H54 (cell line): ENCODE data around the gene PDE5A.
"Not testable (repeated sequence)": the region's sequence is repeated elsewhere in the genome, so short reads cannot be mapped to it uniquely, and the experiment has no call there.

Source experiments
- DNase-seq: peaks from one replicate; pipeline ENCODE4 v3.0.0; 2011; ENCODE audit warnings: low spot score, mixed read lengths; ENCODE audit not compliant: insufficient read length
- FAIRE-seq: peaks from 3 replicates; lab custom pipeline; 2011; peaks lifted over from hg19 to GRCh38; lab: Jason Lieb, UNC
- POLR2A ChIP-seq: IDR thresholded peaks from 2 replicates; pipeline ENCODE4 v1.6.1; 2011; ENCODE audit warnings: low read depth, mild to moderate bottlenecking, low read length

PDE5A gene

GRCh38 chr4:119478446-119479179, 150.0 kb downstream of the PDE5A start:
- FAIRE-seq (no peak), DNase-seq (no peak)
- TF ChIP-seq POLR2A = no peak

GRCh38 chr4:119477412-119478053, 151.1 kb downstream of the PDE5A start:
- no peak for TF ChIP-seq POLR2A
- FAIRE-seq = no peak
- no peak for DNase-seq

GRCh38 chr4:119471259-119471658, 157.3 kb downstream of the PDE5A start:
- FAIRE-seq (no peak), DNase-seq (no peak)
- no peak for TF ChIP-seq POLR2A

GRCh38 chr4:119470737-119471063, 157.9 kb downstream of the PDE5A start:
- DNase-seq, FAIRE-seq: not testable (repeated sequence)

- peak; percentile 95 for FAIRE-seq
- not testable (repeated sequence) for DNase-seq
These were observed 158.4 kb downstream of the PDE5A start for GRCh38 chr4:119470021-119470736.

GRCh38 chr4:119469039-119469438, 159.6 kb downstream of the PDE5A start:
- DNase-seq = not testable (repeated sequence)
- FAIRE-seq = peak; percentile 36

GRCh38 chr4:119462733-119463132, 165.9 kb downstream of the PDE5A start:
- not testable (repeated sequence) for DNase-seq, FAIRE-seq

GRCh38 chr4:119455734-119456133, 172.9 kb downstream of the PDE5A start:
- DNase-seq = not testable (repeated sequence)

GRCh38 chr4:119454491-119455270, 173.9 kb downstream of the PDE5A start:
- peak; percentile 79 for FAIRE-seq
- peak; percentile 42 for DNase-seq
- TF ChIP-seq POLR2A = peak; percentile 41

More at GRCh38 chr4:119455734-119456133, 172.9 kb downstream of the PDE5A start:
- FAIRE-seq = not testable (repeated sequence)

- not testable (repeated sequence) for FAIRE-seq, DNase-seq
These were observed 174.5 kb downstream of the PDE5A start for GRCh38 chr4:119454151-119454490.

- FAIRE-seq = not testable (repeated sequence)
These were observed 175.3 kb downstream of the PDE5A start for GRCh38 chr4:119453286-119453685.

GRCh38 chr4:119449851-119450250, 178.8 kb downstream of the PDE5A start:
- FAIRE-seq, DNase-seq: not testable (repeated sequence)

More at GRCh38 chr4:119453286-119453685, 175.3 kb downstream of the PDE5A start:
- DNase-seq = not testable (repeated sequence)
